Osteocyte (in vitro differentiated cells): Measurements from ENCODE around the gene GUCY1A1. TPM values are rescaled to one million over a fixed set of nuclear protein-coding genes. Genes with fewer than 3 reads are reported as not detected.

Experiments used
- DNase-seq: peaks from one replicate; pipeline ENCODE4 v3.0.0; 2021; ENCODE audit warnings: mixed read lengths; ENCODE audit not compliant: unreplicated experiment; ENCODE audit errors: extremely low spot score
- H3K27ac Mint-ChIP-seq: one replicate; pipeline ENCODE4 v1.8.0; 2021; ENCODE audit warnings: mild to moderate bottlenecking, mixed read lengths; ENCODE audit not compliant: unreplicated experiment
- H3K27me3 Mint-ChIP-seq: one replicate; pipeline ENCODE4 v1.8.0; 2021; ENCODE audit warnings: mixed read lengths; ENCODE audit not compliant: unreplicated experiment
- H3K36me3 Mint-ChIP-seq: one replicate; pipeline ENCODE4 v1.8.0; 2021; ENCODE audit warnings: mixed read lengths; ENCODE audit not compliant: unreplicated experiment
- H3K4me1 Mint-ChIP-seq: one replicate; pipeline ENCODE4 v1.8.0; 2021; ENCODE audit warnings: mixed read lengths; ENCODE audit not compliant: unreplicated experiment
- H3K4me3 Mint-ChIP-seq: one replicate; pipeline ENCODE4 v1.8.0; 2021; ENCODE audit warnings: mild to moderate bottlenecking, moderate library complexity, mixed read lengths; ENCODE audit not compliant: unreplicated experiment
- H3K9me3 Mint-ChIP-seq: one replicate; pipeline ENCODE4 v1.8.0; 2021; ENCODE audit warnings: mixed read lengths; ENCODE audit not compliant: unreplicated experiment
- long read RNA-seq: library from polyadenylated mRNA; unstranded; transcript quantifications from one replicate; pipeline ENCODE4 v2.0.0, GENCODE V29; 2021
- total RNA-seq: library from RNA; stranded (reverse); gene quantifications from 2 replicates; pipeline ENCODE4 v1.2.1, GENCODE V29; 2021
- TF ChIP-seq, protein P1 (sequence below): fragments of 200-600 bp; sonication (generic); IDR thresholded peaks from 2 replicates; pipeline ENCODE4 v1.5.0; 2021; ENCODE audit warnings: antibody characterized with exemption, mild to moderate bottlenecking, moderate library complexity

The GUCY1A1 gene, protein sequence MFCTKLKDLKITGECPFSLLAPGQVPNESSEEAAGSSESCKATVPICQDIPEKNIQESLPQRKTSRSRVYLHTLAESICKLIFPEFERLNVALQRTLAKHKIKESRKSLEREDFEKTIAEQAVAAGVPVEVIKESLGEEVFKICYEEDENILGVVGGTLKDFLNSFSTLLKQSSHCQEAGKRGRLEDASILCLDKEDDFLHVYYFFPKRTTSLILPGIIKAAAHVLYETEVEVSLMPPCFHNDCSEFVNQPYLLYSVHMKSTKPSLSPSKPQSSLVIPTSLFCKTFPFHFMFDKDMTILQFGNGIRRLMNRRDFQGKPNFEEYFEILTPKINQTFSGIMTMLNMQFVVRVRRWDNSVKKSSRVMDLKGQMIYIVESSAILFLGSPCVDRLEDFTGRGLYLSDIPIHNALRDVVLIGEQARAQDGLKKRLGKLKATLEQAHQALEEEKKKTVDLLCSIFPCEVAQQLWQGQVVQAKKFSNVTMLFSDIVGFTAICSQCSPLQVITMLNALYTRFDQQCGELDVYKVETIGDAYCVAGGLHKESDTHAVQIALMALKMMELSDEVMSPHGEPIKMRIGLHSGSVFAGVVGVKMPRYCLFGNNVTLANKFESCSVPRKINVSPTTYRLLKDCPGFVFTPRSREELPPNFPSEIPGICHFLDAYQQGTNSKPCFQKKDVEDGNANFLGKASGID
- 10.8 and 11.5 TPM in 2 replicates for total RNA-seq
- long read RNA-seq, full-length matches to known transcripts, result 31 of 66 reads
- long read RNA-seq, partial matches to known transcripts, result 14 of 66 reads
- long read RNA-seq, other reads (novel, unspliced or antisense), result 21 of 66 reads

DNA sequence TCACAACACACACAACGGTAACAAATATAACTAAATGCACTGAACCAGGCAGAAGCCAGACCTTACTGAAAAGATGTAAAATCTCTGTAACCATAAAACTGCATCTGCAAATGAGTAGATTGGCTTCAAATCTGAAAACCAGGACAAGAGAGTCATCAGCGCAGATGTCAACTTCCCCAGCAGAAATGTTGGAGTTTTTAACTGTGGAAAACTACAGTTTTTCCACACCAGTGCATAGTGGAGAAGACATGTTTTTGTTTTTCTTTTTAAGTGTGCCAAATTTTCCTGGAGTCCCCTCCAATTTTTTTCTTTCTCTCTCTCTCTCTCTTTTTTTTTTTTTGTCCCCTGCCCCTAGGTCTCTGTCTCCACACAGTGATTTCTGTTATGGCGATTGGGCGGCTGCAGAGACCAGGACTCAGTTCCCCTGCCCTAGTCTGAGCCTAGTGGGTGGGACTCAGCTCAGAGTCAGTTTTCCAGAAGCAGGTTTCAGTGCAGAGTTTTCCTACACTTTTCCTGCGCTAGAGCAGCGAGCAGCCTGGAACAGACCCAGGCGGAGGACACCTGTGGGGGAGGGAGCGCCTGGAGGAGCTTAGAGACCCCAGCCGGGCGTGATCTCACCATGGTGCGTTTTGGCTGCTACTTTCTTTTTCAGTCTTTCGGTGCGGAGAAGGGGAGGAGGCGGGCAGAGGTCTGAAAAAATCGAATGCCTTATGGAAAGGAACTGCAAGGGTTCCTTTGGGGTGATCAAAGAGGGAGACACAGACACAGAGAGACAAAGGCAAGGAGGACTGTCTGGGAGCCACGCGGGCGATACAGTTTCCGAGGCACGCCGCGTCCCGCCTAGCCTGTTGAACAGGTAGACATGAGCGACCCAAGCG, at the start of gene GUCY1A1:
TSS of gene GUCY1A1 (plus strand) at position 505 of the 878 bp plus-strand sequence. CDS start 30,020 bp downstream, outside the sequence.
- peaks cover 20% of the 10 kb centered on the region for H3K4me1 Mint-ChIP-seq
- no peaks in the 10 kb centered on the region for H3K9me3 Mint-ChIP-seq
- H3K36me3 Mint-ChIP-seq, result no peaks in the 10 kb centered on the region
- H3K27ac Mint-ChIP-seq, result peak within 1 kb of the TSS; percentile 75
- H3K4me3 Mint-ChIP-seq, result peak within 1 kb of the TSS; percentile 84
- H3K27me3 Mint-ChIP-seq, result peaks cover 11% of the 10 kb centered on the region
- TF ChIP-seq, protein P1, sequence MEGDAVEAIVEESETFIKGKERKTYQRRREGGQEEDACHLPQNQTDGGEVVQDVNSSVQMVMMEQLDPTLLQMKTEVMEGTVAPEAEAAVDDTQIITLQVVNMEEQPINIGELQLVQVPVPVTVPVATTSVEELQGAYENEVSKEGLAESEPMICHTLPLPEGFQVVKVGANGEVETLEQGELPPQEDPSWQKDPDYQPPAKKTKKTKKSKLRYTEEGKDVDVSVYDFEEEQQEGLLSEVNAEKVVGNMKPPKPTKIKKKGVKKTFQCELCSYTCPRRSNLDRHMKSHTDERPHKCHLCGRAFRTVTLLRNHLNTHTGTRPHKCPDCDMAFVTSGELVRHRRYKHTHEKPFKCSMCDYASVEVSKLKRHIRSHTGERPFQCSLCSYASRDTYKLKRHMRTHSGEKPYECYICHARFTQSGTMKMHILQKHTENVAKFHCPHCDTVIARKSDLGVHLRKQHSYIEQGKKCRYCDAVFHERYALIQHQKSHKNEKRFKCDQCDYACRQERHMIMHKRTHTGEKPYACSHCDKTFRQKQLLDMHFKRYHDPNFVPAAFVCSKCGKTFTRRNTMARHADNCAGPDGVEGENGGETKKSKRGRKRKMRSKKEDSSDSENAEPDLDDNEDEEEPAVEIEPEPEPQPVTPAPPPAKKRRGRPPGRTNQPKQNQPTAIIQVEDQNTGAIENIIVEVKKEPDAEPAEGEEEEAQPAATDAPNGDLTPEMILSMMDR, result no peak
- DNase-seq, result no peak

DNA sequence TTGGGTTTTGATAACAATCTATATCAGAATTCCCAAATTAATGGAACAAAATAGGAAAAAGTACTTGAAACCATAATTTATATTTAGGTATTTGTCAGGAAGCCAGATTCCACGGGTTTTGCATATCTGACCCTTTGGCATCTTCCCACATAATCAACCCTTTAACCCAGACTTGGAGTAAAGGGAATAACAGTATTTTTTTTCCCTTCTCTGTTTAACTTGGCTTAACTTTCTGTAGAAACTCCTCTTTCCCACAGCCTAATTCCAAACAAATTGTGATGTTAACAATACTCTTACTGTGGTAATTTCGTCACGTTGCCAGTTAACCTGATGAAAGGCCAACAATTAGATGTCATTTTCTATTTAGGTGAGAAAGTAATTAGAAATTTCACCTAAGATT, 49.4 kb upstream of the GUCY1A1 start:
- DNase-seq, result no peak
- H3K9me3 Mint-ChIP-seq, result peaks cover 4% of the 10 kb centered on the region
- peaks cover 4% of the 10 kb centered on the region for H3K27me3 Mint-ChIP-seq
- H3K27ac Mint-ChIP-seq, result no peak overlapping the region
- H3K4me3 Mint-ChIP-seq, result no peak overlapping the region
- peaks cover 3% of the 10 kb centered on the region for H3K36me3 Mint-ChIP-seq
- TF ChIP-seq, protein P1, result no peak
- H3K4me1 Mint-ChIP-seq, result peaks cover 18% of the 10 kb centered on the region

DNA sequence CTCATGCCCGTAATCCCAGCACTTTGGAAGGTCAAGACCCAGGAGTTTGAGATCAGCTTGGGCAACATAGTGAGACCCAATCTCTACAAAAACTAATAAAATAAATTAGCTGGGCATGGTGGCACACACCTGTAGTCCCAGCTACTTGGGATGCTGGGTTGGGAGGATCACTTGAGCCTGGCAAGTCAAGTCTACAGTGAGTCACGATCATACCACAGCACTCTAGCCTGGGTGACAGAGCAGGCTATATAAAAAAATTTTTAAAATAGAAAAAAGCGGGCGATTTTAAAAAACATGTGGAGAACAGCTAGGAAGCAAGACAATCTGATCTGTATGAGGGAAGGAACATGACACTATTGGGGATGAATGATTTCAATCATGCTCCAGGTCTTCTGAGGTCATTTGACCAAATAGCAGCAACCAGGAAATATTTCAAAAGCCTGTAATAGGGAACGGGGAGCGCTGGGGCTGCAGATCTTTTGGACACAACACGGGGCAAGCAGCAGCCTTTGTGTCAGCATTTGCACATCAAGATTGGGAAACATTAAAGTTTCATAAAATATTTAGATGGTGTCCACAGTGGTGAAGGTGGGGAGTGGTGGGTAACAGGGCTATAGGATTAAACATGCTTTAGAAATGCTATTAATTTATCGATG, 48.3 kb upstream of the GUCY1A1 start:
- Mint-ChIP-seq H3K27ac (no peak overlapping the region), H3K4me3 (no peak overlapping the region), H3K9me3 (peaks cover 4% of the 10 kb centered on the region), H3K27me3 (peaks cover 2% of the 10 kb centered on the region), H3K4me1 (peaks cover 18% of the 10 kb centered on the region), H3K36me3 (peaks cover 3% of the 10 kb centered on the region)
- DNase-seq, result no peak
- TF ChIP-seq, protein P1, result no peak

DNA sequence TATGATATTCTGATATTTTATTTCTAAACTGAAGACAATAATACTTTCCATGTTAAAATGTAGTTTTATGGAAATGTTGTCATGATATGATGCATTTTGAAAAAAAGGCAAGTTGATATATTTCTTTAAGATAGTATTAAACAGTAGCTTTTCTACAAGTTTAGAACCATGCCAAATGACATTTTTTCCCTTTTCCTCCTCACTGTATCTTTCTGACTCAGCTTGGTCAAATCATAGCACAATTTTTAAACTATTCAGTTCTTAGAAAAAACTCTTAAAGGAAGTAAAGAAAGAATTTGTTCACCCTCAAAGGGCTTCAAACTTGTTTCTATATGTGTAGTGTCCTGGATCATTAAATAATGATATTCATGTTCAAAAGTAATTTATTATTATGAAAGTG, 46.0 kb upstream of the GUCY1A1 start:
- Mint-ChIP-seq H3K36me3 (no peaks in the 10 kb centered on the region), H3K27me3 (no peaks in the 10 kb centered on the region), H3K4me3 (no peak overlapping the region), H3K27ac (no peak overlapping the region), H3K4me1 (peaks cover 15% of the 10 kb centered on the region), H3K9me3 (peaks cover under 1% of the 10 kb centered on the region)
- DNase-seq, result no peak
- TF ChIP-seq, protein P1, result no peak
